Upper lobe of left lung (tissue), 4 donors: ENCODE results near the gene NHERF2.

ENCODE experiments used
- POLR2AphosphoS5 ChIP-seq, 2 donors: sonication (generic); formaldehyde crosslinking; IDR thresholded peaks; one replicate each; pipeline ENCODE4 v1.5.1; 2017; ENCODE audit warnings: antibody characterized with exemption in 2 of 2
- TF ChIP-seq, protein P1 (sequence below), 6 experiments: fragments of 450-650 bp in 4 of 6; fragments of 200-600 bp in 2 of 6; sonication (generic) in 2 of 6; IDR thresholded peaks; one replicate each; pipeline ENCODE4 v1.5.1; 2016 to 2019; ENCODE audit warnings: antibody characterized with exemption in 6 of 6

DNA sequence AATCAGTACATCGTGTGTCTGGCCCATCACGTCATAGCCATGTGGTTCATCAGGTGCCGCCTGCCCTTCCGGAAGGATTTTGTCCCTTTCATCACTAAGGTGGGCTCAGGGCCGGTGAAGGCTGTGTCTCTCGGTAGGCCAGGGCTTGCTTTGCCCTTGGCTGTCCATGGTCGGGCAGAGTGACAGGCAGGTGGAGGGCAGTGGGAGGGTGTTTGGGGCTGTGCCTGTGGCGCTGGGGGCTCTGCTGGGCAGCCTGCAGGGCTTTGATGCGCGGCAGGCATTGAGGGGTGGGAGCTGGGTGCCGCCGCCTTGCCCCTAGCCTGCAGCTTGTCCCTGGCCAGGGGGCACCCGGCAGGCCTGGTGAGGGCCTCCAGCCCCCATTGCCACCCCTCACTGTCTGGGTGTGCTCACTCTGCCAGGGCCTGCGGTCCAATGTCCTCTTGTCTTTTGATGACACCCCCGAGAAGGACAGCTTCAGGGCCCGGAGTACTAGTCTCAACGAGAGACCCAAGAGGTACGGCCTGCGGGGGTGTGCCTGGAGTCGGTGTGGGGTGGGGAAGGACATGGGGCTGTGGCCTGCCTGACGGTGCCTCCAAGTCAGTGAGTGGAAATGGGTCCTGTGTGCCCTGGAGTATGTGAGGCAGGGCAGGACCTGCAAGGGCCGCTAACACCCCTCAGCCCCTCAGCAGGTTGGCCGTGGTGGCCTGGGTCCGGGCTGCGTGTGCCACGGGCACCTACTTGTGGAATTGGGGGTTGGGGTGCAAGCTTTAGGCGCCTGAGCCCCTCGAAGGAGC, 49.6 kb downstream of the NHERF2 start:
- no peak for TF ChIP-seq POLR2AphosphoS5 (IDR thresholded peaks at IDR 0.05)
- TF ChIP-seq, protein P1, sequence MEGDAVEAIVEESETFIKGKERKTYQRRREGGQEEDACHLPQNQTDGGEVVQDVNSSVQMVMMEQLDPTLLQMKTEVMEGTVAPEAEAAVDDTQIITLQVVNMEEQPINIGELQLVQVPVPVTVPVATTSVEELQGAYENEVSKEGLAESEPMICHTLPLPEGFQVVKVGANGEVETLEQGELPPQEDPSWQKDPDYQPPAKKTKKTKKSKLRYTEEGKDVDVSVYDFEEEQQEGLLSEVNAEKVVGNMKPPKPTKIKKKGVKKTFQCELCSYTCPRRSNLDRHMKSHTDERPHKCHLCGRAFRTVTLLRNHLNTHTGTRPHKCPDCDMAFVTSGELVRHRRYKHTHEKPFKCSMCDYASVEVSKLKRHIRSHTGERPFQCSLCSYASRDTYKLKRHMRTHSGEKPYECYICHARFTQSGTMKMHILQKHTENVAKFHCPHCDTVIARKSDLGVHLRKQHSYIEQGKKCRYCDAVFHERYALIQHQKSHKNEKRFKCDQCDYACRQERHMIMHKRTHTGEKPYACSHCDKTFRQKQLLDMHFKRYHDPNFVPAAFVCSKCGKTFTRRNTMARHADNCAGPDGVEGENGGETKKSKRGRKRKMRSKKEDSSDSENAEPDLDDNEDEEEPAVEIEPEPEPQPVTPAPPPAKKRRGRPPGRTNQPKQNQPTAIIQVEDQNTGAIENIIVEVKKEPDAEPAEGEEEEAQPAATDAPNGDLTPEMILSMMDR (IDR thresholded peaks at IDR 0.05) = no peak
